GM10266 (cell line): ENCODE data around the gene PIEZO1.

Experiments
- DNase-seq: peaks from one replicate; pipeline ENCODE4 v3.0.0; 2012; ENCODE audit errors: extremely low spot score
- TF ChIP-seq, protein P1 (sequence below): IDR thresholded peaks from 2 replicates; pipeline ENCODE4 v1.5.1; 2012; ENCODE audit warnings: mild to moderate bottlenecking, low read depth; ENCODE audit not compliant: control insufficient read depth, insufficient read depth; ENCODE audit errors: missing control alignments

The PIEZO1 gene

DNA sequence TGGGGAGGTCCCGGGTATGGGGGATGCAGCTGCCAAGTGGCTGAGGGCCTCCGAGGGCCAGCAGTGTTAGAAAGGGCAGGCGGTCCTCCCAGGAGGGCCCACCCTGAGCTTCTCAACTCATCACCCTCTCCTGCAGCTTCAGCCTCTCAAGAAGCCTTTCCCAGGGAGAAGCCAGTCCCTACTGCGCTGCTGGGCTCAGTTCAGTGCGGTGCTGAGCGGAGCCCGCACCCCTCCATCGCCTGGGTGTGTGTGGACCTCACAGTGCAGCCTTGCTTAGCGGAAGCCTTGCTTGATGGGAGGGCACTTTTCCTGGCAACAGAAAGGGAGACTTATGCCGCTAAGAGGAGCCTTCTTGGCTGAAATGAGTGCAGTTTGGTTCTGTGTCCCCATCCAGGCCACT lies 30.2 kb upstream of the PIEZO1 start:
- DNase-seq = no peak
- TF ChIP-seq, protein P1, sequence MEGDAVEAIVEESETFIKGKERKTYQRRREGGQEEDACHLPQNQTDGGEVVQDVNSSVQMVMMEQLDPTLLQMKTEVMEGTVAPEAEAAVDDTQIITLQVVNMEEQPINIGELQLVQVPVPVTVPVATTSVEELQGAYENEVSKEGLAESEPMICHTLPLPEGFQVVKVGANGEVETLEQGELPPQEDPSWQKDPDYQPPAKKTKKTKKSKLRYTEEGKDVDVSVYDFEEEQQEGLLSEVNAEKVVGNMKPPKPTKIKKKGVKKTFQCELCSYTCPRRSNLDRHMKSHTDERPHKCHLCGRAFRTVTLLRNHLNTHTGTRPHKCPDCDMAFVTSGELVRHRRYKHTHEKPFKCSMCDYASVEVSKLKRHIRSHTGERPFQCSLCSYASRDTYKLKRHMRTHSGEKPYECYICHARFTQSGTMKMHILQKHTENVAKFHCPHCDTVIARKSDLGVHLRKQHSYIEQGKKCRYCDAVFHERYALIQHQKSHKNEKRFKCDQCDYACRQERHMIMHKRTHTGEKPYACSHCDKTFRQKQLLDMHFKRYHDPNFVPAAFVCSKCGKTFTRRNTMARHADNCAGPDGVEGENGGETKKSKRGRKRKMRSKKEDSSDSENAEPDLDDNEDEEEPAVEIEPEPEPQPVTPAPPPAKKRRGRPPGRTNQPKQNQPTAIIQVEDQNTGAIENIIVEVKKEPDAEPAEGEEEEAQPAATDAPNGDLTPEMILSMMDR = no peak

DNA sequence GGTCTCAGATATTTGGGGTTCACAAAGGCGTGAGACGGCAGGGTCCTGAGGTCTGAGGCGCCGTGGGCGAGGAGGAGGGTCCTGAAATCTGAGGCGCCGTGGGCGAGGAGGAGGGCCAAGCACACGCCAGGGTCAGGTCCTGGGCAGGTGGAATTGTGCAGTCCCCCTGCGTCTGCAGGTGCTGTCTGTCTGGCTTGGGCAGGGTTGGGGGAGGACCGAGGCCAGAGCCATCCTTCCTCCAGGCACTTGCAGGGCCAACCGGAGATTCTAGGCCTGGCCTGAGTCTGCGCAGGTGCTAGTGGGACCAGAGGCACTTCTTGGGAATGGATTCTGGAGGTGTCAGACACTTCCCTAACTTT lies 29.1 kb upstream of the PIEZO1 start:
- DNase-seq = no peak
- TF ChIP-seq, protein P1 = no peak

DNA sequence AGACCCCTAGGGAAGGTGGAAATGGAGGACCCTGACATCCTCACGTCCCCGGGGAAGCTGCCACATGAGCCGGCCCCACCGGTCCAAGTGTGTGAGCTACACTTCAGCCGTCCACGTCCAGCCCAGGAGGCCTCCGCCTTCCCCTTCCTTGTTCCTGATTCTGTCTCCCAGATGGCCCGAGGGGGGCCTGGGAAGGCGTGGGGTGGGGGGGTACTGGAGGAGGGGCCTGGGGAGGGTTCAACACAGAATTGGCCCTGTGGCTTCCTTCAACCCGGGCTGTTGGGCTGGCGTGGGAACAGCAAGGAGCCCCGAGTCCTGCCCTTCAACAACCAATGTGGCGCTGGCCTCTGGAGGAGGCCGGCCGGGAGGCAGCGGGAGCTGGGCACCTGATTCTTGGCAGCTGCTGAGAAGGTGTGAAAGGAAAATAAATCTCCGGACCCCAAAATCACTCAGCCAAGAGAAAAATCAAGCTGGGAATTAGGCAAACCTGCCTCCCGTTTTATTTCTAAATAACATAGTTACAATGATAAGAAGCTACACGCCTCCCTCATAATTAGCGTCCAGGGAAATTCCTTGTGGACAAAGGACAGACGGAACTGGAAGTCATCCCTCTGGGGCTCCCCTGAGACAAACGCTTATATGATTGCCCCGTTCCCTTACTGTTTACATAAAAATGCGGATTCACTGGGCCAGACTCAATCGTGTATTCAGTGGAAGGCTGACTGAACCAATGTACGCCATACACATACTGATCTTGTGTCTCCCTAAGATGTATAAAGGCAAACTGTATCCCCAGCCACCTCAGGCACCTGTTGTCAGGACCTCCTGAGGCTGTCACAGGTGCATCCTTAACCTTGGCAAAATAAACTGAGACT lies 28.5 kb upstream of the PIEZO1 start:
- DNase-seq = no peak

DNA sequence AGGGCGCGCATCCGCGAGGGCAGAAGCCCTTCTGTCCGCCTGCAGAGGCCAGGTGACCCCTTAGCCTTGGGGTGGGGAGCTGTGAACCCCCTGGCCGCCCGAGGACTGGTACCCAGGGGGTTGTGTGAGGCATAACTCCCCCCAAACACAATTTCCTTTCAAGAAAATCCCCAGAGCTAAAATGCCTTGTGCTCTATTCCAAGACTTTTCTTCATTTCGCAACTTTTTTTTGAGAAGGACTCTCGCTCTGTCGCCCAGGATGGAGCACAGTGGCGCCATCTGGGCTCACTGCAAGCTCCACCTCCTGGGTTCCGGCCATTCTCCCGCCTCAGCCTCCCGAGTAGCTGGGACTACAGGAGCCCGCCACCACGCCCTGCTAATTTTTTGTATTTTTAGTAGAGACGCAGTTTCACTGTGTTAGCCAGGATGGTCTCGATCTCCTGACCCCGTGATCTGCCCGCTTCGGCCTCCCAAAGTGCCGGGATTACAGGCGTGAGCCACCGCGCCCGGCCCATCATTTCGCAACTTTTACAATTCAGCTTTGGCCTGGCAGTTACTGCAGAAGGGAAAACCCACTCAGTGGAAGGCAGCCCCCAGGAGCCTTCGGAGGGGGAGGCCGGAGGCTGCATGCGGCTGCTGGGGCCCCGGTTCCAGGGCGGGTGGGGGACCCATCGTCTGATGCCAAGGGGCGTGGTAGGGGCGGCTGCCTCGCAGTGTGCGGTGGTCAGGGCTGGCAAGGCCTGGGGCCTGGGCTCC lies 27.7 kb upstream of the PIEZO1 start:
- no peak for DNase-seq

More for the DNA sequence above, 28.5 kb upstream of the PIEZO1 start:
- TF ChIP-seq, protein P1 = no peak

DNA sequence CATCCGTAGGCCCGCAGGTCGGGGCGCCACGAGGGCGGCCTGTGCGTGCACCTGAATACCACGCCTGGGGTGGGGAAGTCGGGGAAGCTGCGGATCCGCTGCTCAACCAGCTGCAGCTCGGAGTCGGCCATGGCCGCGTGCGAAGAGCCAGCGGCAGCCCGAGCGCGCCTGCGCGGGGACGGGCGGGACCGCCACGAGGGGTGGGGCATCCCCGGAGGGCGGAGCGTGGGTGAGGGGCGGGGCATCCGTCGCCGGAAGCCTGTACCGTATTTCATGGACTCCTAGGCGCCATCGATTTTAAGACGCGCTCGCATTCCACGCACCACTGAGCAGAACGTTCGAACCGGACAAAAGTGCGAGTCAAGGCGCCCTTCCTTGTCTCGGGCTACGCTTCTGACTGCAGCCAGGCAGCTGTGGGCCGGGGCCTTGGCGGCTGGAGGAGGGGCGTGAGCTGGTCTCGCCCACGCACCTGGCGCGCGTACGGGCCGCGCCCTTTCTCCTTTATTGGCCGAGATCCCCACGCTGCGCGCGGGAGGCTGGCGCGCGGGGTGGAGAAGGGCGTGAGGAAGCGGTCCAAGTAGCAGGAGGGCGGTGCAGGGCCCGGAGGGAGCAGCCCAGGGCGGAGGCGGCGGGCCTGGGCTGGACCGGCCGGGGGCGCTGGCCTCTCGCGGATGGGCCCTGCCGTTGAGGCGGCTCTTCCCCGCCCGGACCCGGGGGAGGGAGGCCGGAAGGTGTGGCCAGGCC lies 26.9 kb upstream of the PIEZO1 start, which contains the start of gene APRT:
APRT (minus strand) TSS at position 160 of the 744 bp plus-strand sequence; CDS start at position 131, 29 bp downstream.
- TF ChIP-seq, protein P1 = peak; percentile 62
- DNase-seq = peak; percentile 99

More for the DNA sequence above, 27.7 kb upstream of the PIEZO1 start:
- TF ChIP-seq, protein P1 = no peak

DNA sequence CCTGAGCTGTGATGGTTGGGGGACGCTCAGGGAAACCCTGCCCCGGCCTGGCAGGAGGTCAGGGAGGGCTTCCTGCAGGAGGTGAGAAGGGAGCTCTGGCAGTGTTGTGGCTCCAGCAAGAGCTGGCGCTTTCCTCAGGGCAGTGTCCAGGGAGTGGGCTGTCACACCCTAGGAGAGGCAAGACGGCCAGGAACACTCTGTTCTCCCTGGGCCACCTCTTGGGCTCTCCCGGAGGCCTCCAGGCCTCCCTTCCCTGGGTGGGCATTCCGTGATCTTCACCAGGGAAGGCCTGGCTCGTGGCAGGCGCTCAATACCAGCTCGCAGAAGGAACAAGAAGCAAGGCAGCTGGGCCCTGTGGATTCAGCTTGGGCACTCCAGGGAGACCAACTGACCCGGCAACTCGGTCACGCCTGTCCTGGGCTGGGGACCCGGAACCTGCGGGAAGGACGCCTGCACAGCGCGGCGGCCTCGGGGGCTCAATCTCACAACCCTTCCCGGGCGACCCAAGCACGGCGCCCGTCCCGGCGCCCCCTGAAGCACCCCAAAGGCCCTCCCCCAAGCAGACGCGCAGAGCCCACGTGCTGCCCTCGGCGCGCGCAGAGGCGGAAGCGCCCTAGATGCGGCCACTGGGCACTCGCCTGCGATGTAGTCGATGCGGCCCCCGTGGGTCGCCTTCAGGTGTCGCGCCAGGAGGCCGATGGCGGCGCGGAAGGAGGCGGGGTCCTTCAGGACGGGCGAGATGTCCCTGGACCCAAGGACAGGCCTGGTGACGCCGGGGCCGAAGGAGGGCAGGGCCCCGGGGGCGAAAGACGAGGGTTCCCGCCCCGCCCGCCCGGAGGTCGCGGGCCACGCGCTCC lies 26.1 kb upstream of the PIEZO1 start:
- TF ChIP-seq, protein P1 = no peak
- DNase-seq = peak; percentile 87
